Fibroblast of lung (primary cell): ENCODE measurements around the gene WDR48.

Source experiments
- CTCF ChIP-seq, 2 donors: IDR thresholded peaks in 1 of 2; conservative IDR thresholded peaks in 1 of 2; 1 replicate in 1 of 2; 2 replicates in 1 of 2; pipeline ENCODE4 v1.5.1; 2011 to 2012; ENCODE audit warnings: low read length in 2 of 2, control low read depth in 1 of 2, inconsistent platforms in 1 of 2, low read depth in 1 of 2, mild to moderate bottlenecking in 1 of 2
- EZH2 ChIP-seq: IDR thresholded peaks from 2 replicates; pipeline ENCODE4 v1.5.1; 2012; ENCODE audit warnings: low read length, control low read depth, mild to moderate bottlenecking; ENCODE audit errors: missing control alignments

- TF ChIP-seq CTCF (conservative IDR thresholded peaks at IDR 0.05 in 1 of 2, IDR thresholded peaks at IDR 0.05 in 1 of 2; ENCODE audit: low read depth in 1 of 2, low read length in 2 of 2) = no peak
- no peak for TF ChIP-seq EZH2
Observed at GRCh38 chr3:39115870-39116269, 64.1 kb downstream of the WDR48 start.
